CD4-positive, alpha-beta T cell (primary cell): Measurements from ENCODE around the gene KIF26A. TPM values are rescaled to one million over a fixed set of nuclear protein-coding genes. Genes with fewer than 3 reads are reported as not detected.
A peak's percentile ranks its signal among the peaks of the same experiment; 100 is the strongest.

Experiments used
- ATAC-seq: fragments of 200-7000 bp; cut with Tn5 transposase; one replicate; pipeline ENCODE4 v1.10.0; 2022; ENCODE audit warnings: mild to moderate bottlenecking; ENCODE audit not compliant: poor library complexity
- CTCF ChIA-PET: fragments of 350-600 bp; sonication (Branson Sonifier 250); formaldehyde crosslinking; loops from one replicate; lab custom pipeline; 2021; ENCODE audit warnings: antibody characterized with exemption, inconsistent platforms; lab: Charles Lee
- POLR2A ChIA-PET: fragments of 350-600 bp; sonication (Branson Sonifier 250); formaldehyde crosslinking; loops from one replicate; lab custom pipeline; 2021; ENCODE audit warnings: antibody characterized with exemption, inconsistent platforms; lab: Charles Lee
- DNase-seq, 14 experiments: peaks; one replicate each; pipeline ENCODE4 v3.0.0-alpha.2; 2013 to 2020; ENCODE audit warnings: mixed read lengths in 2 of 14
- H3K27ac ChIP-seq, 2 donors: one replicate each; pipeline versions ENCODE4 v1.5.1 to v1.7.0; 2013; ENCODE audit warnings: low read length in 2 of 2, low read depth in 1 of 2, mild to moderate bottlenecking in 1 of 2
- H3K27me3 ChIP-seq, 2 experiments: 1 replicate in 1 of 2; 2 replicates in 1 of 2; pipeline versions ENCODE4 v1.6.1 to v1.7.0; 2013; ENCODE audit warnings: low read length in 2 of 2, control low read depth in 1 of 2, mild to moderate bottlenecking in 1 of 2, moderate library complexity in 1 of 2; ENCODE audit not compliant: insufficient read depth in 2 of 2, control insufficient read depth in 1 of 2
- H3K36me3 ChIP-seq: one replicate; pipeline ENCODE4 v1.6.1; 2013; ENCODE audit warnings: low read length, control low read depth; ENCODE audit not compliant: insufficient read depth
- H3K4me1 ChIP-seq: one replicate; pipeline ENCODE4 v1.6.1; 2013; ENCODE audit warnings: low read length, control low read depth; ENCODE audit not compliant: insufficient read depth
- H3K4me3 ChIP-seq: one replicate; pipeline ENCODE4 v1.5.1; 2013; ENCODE audit warnings: mild to moderate bottlenecking, low read length, moderate library complexity
- H3K9me3 ChIP-seq, 2 experiments: 1 replicate in 1 of 2; 2 replicates in 1 of 2; pipeline versions ENCODE4 v1.6.1 to v1.7.0; 2013; ENCODE audit warnings: low read length in 2 of 2, mild to moderate bottlenecking in 2 of 2, control low read depth in 1 of 2, moderate library complexity in 1 of 2; ENCODE audit not compliant: control insufficient read depth in 1 of 2, insufficient read depth in 1 of 2
- H3K27ac Mint-ChIP-seq: one replicate; pipeline ENCODE4 v1.8.0; 2020; ENCODE audit warnings: mixed read lengths
- H3K27me3 Mint-ChIP-seq: one replicate; pipeline ENCODE4 v1.8.0; 2021; ENCODE audit warnings: mixed read lengths
- H3K36me3 Mint-ChIP-seq: one replicate; pipeline ENCODE4 v1.8.0; 2021; ENCODE audit warnings: low read depth, mixed read lengths
- H3K4me1 Mint-ChIP-seq: one replicate; pipeline ENCODE4 v1.8.0; 2021; ENCODE audit warnings: low read depth, mixed read lengths
- H3K4me3 Mint-ChIP-seq: one replicate; pipeline ENCODE4 v1.8.0; 2020; ENCODE audit warnings: mild to moderate bottlenecking, mixed read lengths
- H3K9me3 Mint-ChIP-seq: one replicate; pipeline ENCODE4 v1.8.0; 2020; ENCODE audit warnings: mixed read lengths
- intact Hi-C, 2 experiments: fragments of 100-400 bp; cut with DNase I in 1 of 2; cut with micrococcal nuclease in 1 of 2; formaldehyde crosslinking; loops; one replicate each; pipeline versions ENCODE4 v1.15.1 to v1.9.0; 2023 to 2025; cut with DNase I, micrococcal nuclease
- total RNA-seq, 174 experiments: library from RNA in 2 of 174; stranded (reverse) in 2 of 174; gene quantifications; one replicate each; pipeline ENCODE4 v1.2.3 and lab custom pipeline; 2021 to 2026
- TF ChIP-seq, protein P1 (sequence below): fragments of 200-600 bp; IDR thresholded peaks from one replicate; pipeline ENCODE4 v1.8.0; 2022; ENCODE audit warnings: antibody characterized with exemption, mild to moderate bottlenecking

Gene KIF26A
- total RNA-seq, 2 experiments from 2014 or later = 0.25 to 0.31 TPM

DNA sequence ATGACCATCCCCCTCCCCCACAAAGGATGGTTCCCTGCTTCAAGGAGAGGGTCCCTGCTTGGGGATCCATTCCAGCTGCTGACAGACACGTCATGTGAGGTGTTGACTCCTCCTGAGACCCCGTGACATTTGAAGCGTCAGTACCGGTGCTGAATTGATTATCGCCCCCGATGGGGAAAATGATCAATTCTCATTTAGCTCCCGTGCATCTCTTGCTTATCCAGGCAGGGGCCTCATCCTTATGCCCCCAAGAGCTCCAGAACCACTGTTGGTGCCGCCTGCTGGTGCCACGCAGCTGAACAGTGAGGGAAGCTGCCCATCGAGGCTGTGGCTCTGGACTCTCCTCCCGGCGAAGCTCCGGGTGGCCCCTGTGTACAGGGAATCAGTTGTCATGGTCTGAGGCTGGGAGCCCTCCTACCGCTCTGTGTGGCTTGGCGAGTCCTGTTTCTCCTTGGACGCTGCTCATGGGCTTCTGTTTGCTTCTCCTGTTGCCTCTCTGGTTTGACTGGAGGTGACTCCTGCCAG, 4.6 kb downstream of the KIF26A start:
- no peak overlapping the region for H3K4me3 ChIP-seq
- no peaks in the 10 kb centered on the region for H3K36me3 ChIP-seq
- DNase-seq = peak in 1 of 14 experiments; percentile 0
- Mint-ChIP-seq H3K27me3 (peaks cover 15% of the 10 kb centered on the region), H3K4me3 (no peak overlapping the region), H3K27ac (no peak overlapping the region), H3K4me1 (no peaks in the 10 kb centered on the region), H3K9me3 (no peaks in the 10 kb centered on the region), H3K36me3 (no peaks in the 10 kb centered on the region)
- peaks cover 0 to 17% of the 10 kb centered on the region in 2 experiments for H3K9me3 ChIP-seq
- intact Hi-C loops = no loop called here
- TF ChIP-seq, protein P1, sequence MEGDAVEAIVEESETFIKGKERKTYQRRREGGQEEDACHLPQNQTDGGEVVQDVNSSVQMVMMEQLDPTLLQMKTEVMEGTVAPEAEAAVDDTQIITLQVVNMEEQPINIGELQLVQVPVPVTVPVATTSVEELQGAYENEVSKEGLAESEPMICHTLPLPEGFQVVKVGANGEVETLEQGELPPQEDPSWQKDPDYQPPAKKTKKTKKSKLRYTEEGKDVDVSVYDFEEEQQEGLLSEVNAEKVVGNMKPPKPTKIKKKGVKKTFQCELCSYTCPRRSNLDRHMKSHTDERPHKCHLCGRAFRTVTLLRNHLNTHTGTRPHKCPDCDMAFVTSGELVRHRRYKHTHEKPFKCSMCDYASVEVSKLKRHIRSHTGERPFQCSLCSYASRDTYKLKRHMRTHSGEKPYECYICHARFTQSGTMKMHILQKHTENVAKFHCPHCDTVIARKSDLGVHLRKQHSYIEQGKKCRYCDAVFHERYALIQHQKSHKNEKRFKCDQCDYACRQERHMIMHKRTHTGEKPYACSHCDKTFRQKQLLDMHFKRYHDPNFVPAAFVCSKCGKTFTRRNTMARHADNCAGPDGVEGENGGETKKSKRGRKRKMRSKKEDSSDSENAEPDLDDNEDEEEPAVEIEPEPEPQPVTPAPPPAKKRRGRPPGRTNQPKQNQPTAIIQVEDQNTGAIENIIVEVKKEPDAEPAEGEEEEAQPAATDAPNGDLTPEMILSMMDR = no peak
- ChIA-PET CTCF (no interaction called here), POLR2A (no interaction called here)
- no peak for ATAC-seq
- H3K27ac ChIP-seq = no peak overlapping the region
- peaks cover 8% of the 10 kb centered on the region for H3K4me1 ChIP-seq
- peaks cover 18 to 20% of the 10 kb centered on the region in 2 experiments for H3K27me3 ChIP-seq

DNA sequence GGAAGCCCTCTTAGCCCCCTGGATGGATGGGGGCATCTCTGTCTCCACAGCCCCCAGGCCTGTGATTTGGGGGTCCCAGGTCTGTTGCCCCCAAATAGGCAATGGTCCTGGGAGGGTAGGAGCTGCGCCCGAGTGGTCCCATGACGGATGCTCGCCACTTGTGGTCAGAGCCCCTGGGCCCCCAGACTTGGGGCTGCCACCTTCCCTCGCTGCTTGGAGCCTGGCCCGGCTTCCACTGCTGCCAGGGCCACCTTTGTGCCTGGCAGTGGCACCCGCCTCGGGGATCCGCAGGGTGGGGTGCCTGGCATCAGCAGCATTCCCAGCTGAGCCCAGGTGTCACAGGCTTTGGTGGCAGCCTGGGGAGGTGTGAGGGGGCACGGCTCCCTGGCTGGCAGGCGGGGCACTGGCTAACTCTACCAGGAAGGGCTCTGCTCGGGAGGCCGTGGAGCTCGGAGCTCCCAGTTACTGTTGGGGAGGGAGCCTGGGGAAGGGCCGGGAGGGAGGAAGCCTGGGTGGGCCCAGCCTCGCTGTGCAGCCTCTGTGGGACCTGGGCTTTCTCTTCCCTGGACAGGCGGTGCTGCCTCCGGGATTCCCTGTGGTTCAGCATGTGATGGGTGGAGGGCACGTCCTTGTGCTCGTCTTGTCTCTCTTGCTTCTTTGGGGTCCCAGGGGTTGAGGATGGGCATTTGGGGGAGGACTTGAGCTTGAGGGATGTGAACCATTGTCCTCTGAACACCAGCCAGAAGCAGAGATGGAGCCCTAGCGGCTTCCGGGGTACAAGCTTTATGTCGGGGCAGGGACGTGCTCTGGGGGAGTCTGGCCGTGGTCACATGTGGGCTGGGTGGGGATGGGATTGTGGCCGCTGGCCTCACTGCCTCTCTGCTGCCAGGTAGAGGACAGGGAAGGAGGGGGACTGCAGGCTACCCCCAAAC, 5.4 kb downstream of the KIF26A start:
- ChIA-PET CTCF (no interaction called here), POLR2A (no interaction called here)
- Mint-ChIP-seq H3K27ac (no peak overlapping the region), H3K9me3 (no peaks in the 10 kb centered on the region), H3K27me3 (peaks cover 15% of the 10 kb centered on the region), H3K4me1 (no peaks in the 10 kb centered on the region), H3K4me3 (no peak overlapping the region), H3K36me3 (no peaks in the 10 kb centered on the region)
- Histone ChIP-seq H3K4me1 (peaks cover 4% of the 10 kb centered on the region), H3K27ac (no peak overlapping the region), H3K36me3 (no peaks in the 10 kb centered on the region), H3K27me3 (peaks cover 15 to 20% of the 10 kb centered on the region in 2 experiments), H3K4me3 (no peak overlapping the region), H3K9me3 (peaks cover 0 to 17% of the 10 kb centered on the region in 2 experiments)
- TF ChIP-seq, protein P1 = no peak
- peak in 1 of 14 experiments; percentile 2 for DNase-seq
- ATAC-seq = no peak
- intact Hi-C loops = no loop called here

DNA sequence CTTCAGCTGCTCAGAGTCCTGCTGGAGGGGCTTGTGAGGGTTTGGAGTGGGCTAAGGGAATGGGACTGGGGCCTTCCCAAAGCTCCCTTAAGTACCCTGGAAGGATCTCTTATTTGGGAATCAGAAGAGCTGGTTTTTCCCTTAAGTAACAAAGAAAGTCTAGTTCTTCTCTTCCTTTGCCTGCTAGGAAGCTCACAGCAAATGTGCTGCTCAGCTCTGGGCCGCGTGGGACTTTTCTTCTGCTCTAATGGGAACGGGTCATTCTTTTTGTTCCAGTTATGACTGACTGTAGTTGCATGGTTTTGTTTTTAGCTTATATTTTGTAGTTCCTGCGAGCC, 6.0 kb downstream of the KIF26A start:
- no peak for DNase-seq
- no peaks in the 10 kb centered on the region for H3K4me1 Mint-ChIP-seq
- H3K36me3 ChIP-seq = no peaks in the 10 kb centered on the region
- peaks cover 15% of the 10 kb centered on the region for H3K27me3 Mint-ChIP-seq
- TF ChIP-seq, protein P1 = no peak
- H3K27ac ChIP-seq = no peak overlapping the region
- H3K27me3 ChIP-seq = peaks cover 13 to 15% of the 10 kb centered on the region in 2 experiments
- intact Hi-C loops = no loop called here
- H3K9me3 ChIP-seq = peaks cover 0 to 13% of the 10 kb centered on the region in 2 experiments
- no peaks in the 10 kb centered on the region for H3K9me3 Mint-ChIP-seq
- H3K27ac Mint-ChIP-seq = no peak overlapping the region
- ChIA-PET CTCF (no interaction called here), POLR2A (no interaction called here)
- H3K4me3 Mint-ChIP-seq = no peak overlapping the region
- H3K36me3 Mint-ChIP-seq = no peaks in the 10 kb centered on the region
- no peaks in the 10 kb centered on the region for H3K4me1 ChIP-seq
- no peak for ATAC-seq
- no peak overlapping the region for H3K4me3 ChIP-seq
